HepG2 (cell line): ENCODE measurements around the gene HLF. TPM values are rescaled to one million over a fixed set of nuclear protein-coding genes. Genes with fewer than 3 reads are reported as not detected.

Experiments
- CC2D1A ChIP-seq: sonication (generic); formaldehyde crosslinking; IDR thresholded peaks from 2 replicates; pipeline ENCODE4 v1.8.1; 2023; ENCODE audit warnings: mild to moderate bottlenecking, missing genetic modification reagents
- CEBPZ ChIP-seq: IDR thresholded peaks from 2 replicates; pipeline ENCODE4 v1.6.1; 2012; ENCODE audit warnings: low read length, improper control_type of control experiment
- HBP1 ChIP-seq: IDR thresholded peaks from 2 replicates; pipeline ENCODE4 v1.6.1; 2016; ENCODE audit warnings: low read depth, control low read depth
- MLXIP ChIP-seq: sonication (generic); formaldehyde crosslinking; IDR thresholded peaks from 2 replicates; pipeline ENCODE4 v1.9.0; 2021; ENCODE audit warnings: missing genetic modification reagents, borderline replicate concordance
- NFKB2 ChIP-seq: sonication (generic); formaldehyde crosslinking; IDR thresholded peaks from 2 replicates; pipeline ENCODE4 v1.4.0; 2020; ENCODE audit warnings: missing genetic modification reagents, borderline replicate concordance
- NR2F6 ChIP-seq, 2 experiments: IDR thresholded peaks; 2 replicates each; pipeline ENCODE4 v1.6.1; 2016; ENCODE audit warnings: antibody characterized with exemption in 1 of 2, mild to moderate bottlenecking in 1 of 2
- REXO4 ChIP-seq: sonication (generic); formaldehyde crosslinking; IDR thresholded peaks from 2 replicates; pipeline ENCODE4 v1.8.0; 2022; ENCODE audit warnings: missing genetic modification reagents, mild to moderate bottlenecking, borderline replicate concordance
- SALL2 ChIP-seq: sonication (generic); formaldehyde crosslinking; IDR thresholded peaks from 2 replicates; pipeline ENCODE4 v1.8.1; 2023; ENCODE audit warnings: mild to moderate bottlenecking, missing genetic modification reagents, inconsistent platforms
- ZBTB49 ChIP-seq: sonication (generic); formaldehyde crosslinking; IDR thresholded peaks from 2 replicates; pipeline ENCODE4 v1.4.0; 2020; ENCODE audit warnings: missing genetic modification reagents, borderline replicate concordance
- ZNF20 ChIP-seq: sonication (generic); formaldehyde crosslinking; IDR thresholded peaks from 2 replicates; pipeline ENCODE4 v1.4.0; 2020; ENCODE audit warnings: mild to moderate bottlenecking, moderate library complexity, missing genetic modification reagents
- ZNF33A ChIP-seq: sonication (generic); formaldehyde crosslinking; IDR thresholded peaks from 2 replicates; pipeline ENCODE4 v1.5.1; 2020; ENCODE audit warnings: missing genetic modification reagents, mild to moderate bottlenecking, moderate library complexity, borderline replicate concordance
- ZNF564 ChIP-seq: sonication (generic); formaldehyde crosslinking; IDR thresholded peaks from 2 replicates; pipeline ENCODE4 v1.8.1; 2023; ENCODE audit warnings: mild to moderate bottlenecking, missing genetic modification reagents
- polyA plus RNA-seq, 8 experiments: library from polyadenylated mRNA; depleted of rRNA in 3 of 8; stranded (reverse) in 7 of 8; unstranded in 1 of 8; fragments of >200 nt; fragmentation: Illumina TruSeq in 4 of 8; extraction: Trizol in 4 of 8; gene quantifications; 2 replicates each; pipeline versions ENCODE4 v1.2.1 to v1.2.3, GENCODE V29; 2011 to 2016; ENCODE audit warnings: low read depth in 4 of 8, missing spikeins in 1 of 8, mixed read lengths in 1 of 8; ENCODE audit not compliant: insufficient read depth in 1 of 8
- total RNA-seq, 5 experiments: library from RNA; depleted of rRNA; stranded (reverse); fragments of >200 nt; fragmentation: Illumina TruSeq; extraction: Trizol; gene quantifications; 2 replicates each; pipeline ENCODE4 v1.2.3, GENCODE V29; 2016; ENCODE audit warnings: low read depth in 1 of 5
- TF ChIP-seq, protein P1 (sequence below): sonication (generic); formaldehyde crosslinking; conservative IDR thresholded peaks from 2 replicates; pipeline ENCODE4 v1.4.0; 2020; ENCODE audit warnings: missing genetic modification reagents

HLF gene
- total and polyA plus RNA-seq, 2 of the 13 experiments (the other 11 are each of a cell fraction or from before 2014, with no cell fraction given) = 202 to 346 TPM

DNA sequence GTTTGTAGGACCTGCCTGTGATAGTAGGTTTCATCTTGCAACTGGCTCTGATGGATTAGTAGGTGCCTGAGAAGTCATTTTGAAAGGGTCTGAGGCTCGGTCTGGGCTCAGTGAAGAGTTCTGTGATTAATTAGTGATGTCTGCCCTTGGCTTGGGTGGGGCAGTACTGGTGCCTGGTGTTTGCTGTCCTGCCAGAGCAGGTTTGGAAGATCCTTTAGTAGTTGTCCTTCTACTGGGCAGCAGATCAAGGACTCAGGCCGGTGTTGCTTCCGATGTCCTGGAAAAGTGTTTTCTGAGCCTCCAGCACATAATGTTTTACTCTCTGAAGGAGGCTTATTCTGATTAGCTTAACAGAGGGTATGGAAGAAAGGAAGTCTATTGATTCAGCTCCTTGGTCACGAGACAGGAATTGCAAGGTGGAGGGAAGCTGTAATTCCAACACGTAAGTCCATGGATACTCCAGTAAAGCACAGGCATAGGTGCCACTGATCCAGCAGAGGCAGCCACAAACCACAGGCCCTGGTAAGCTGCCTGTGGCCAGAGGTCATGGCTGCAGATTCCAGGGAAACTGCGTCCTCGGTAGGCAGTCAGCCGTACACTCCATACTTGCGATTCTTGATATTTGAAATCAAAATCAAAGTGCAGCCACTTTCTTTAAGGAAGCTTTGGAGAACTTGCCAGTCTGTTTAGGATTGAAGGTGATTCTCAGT lies 18.7 kb downstream of the HLF start (continued):
- no peak for TF ChIP-seq MLXIP (CRISPR knock-in tag)
- TF ChIP-seq, protein P1, sequence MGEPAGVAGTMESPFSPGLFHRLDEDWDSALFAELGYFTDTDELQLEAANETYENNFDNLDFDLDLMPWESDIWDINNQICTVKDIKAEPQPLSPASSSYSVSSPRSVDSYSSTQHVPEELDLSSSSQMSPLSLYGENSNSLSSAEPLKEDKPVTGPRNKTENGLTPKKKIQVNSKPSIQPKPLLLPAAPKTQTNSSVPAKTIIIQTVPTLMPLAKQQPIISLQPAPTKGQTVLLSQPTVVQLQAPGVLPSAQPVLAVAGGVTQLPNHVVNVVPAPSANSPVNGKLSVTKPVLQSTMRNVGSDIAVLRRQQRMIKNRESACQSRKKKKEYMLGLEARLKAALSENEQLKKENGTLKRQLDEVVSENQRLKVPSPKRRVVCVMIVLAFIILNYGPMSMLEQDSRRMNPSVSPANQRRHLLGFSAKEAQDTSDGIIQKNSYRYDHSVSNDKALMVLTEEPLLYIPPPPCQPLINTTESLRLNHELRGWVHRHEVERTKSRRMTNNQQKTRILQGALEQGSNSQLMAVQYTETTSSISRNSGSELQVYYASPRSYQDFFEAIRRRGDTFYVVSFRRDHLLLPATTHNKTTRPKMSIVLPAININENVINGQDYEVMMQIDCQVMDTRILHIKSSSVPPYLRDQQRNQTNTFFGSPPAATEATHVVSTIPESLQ (CRISPR knock-in tag) = no peak
- no peak for TF ChIP-seq REXO4 (CRISPR knock-in tag)
- TF ChIP-seq CC2D1A = 0 out of 2 replicates have a peak, but pooled peaks have one; percentile 50
- TF ChIP-seq ZNF20 = no peak
- TF ChIP-seq ZNF33A (CRISPR knock-in tag) = no peak
- TF ChIP-seq SALL2 (CRISPR knock-in tag) = 0 out of 2 replicates have a peak, but pooled peaks have one; percentile 3
- no peak for TF ChIP-seq CEBPZ
- no peak for TF ChIP-seq ZBTB49 (CRISPR knock-in tag)
- TF ChIP-seq HBP1 (CRISPR knock-in tag) = peak; percentile 3; the same call in 1 of the 2 replicates
- peak; percentile 26; the same call in 1 of the 2 replicates for TF ChIP-seq NFKB2 (CRISPR knock-in tag)
- no peak; the same call in 1 of the 2 replicates for TF ChIP-seq ZNF564 (CRISPR knock-in tag)
- 0 out of 2 replicates have a peak, but pooled peaks have one; percentile 9 for TF ChIP-seq NR2F6 (IDR thresholded peaks at IDR 0.05)
- peak; percentile 54 for TF ChIP-seq NR2F6 (CRISPR knock-in tag; IDR thresholded peaks at IDR 0.05)
